Kidney tubule cell (primary cell): Measurements from ENCODE around the gene CABLES1.
A peak's percentile ranks its signal among the peaks of the same experiment; 100 is the strongest.

Source experiments
- DNase-seq: peaks from one replicate; pipeline ENCODE4 v3.0.0-alpha.2; 2018; ENCODE audit warnings: low spot score

Gene CABLES1

DNA sequence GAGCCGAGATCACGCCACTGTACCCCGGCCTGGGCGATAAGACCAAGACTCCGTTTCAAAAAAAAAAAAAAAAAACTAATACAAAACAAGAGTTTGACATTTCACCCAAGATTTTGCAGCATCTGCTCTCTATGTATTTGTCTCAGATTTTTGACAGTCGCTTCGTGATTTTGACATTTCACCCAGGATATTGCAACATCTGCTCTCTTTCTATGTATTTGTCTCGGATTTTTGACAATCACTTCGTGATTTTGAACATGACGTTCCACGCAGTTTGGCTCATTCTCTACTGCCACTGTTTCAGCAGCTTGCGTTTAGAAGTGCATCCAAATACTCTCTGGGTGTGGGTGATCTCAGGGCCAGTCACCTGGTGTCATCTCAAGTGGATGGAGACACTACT lies 108.5 kb downstream of the CABLES1 start:
- DNase-seq = no peak

DNA sequence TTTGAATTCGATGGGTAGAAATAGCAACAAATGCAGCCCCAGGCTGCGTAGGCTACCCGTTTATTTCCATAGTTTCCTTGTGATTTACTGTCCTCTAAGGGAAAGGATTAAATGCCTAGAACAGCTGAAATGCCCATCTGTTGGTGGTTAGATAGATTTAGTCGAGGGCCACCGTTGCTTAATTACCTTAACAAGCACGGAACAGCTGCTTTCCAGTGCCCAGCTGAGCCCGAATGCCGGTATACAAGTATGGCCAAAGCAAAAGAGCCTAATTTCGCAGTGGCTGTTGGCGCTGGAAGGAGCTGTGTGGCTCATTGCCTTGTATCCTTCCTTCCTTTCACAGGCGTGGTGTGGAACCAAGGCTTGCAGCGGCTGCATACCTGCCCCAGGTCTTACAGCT lies 109.1 kb downstream of the CABLES1 start:
- DNase-seq = no peak

DNA sequence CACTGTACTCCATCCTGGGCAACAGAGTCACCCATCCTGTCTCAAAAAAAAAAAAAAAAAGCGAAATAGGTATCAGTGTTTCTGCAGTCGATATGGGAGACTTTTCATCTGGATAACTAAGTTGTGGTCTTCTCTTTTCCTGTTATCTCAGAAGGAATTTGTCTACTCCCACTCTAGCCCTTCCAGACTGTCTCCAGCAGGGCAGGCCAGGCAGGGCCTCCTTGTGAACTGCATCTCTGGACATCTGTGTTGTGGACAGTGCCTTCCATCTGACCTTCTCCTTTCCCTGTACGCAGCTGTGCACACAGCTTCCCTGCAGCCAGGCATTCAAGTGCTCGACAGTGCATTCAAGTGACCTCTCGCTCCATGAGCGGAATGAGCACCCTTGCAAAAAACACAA lies 110.2 kb downstream of the CABLES1 start:
- no peak for DNase-seq

DNA sequence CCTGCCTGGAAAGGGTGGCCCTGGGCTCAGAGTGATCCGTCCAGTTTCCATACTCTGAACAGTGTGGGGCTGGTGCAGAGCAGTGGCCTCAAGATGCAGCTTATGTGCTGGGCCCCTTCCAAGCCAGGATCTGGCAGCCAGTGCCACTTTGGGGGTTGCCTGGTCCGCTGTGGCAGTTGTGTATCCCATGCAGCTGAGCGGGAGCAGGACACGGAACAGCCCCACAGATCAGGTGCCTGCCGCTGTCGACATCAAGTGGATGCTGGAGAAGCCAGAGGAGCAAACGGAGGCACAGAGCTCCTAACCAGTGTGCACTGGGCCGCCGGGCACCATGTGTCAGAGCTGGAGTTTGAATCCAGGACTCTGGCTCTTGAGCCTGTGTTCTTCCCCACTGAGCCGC lies 112.0 kb downstream of the CABLES1 start:
- no peak for DNase-seq

- no peak for DNase-seq
Measured at GRCh38 chr18:23247896-23248295, 112.6 kb downstream of the CABLES1 start.

DNA sequence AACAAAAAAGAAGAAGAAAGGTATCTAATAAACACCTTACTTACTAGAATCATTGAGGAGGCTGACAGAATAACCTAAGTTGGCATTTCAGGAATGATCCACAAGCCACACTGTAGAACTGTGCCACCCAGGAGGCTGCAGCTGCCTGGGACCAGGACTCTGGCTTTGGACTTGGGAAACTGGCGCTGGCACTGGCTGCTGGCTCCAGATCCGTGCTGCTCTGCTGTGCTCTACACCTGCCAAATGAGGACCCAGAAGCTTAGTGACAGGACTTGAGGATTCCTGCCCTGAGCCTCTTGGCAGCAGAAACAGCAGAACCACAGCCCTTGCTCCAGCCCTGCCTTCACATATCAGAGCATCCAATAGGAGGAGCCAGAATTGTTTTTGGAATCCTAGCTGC lies 113.5 kb downstream of the CABLES1 start:
- DNase-seq = no peak

DNA sequence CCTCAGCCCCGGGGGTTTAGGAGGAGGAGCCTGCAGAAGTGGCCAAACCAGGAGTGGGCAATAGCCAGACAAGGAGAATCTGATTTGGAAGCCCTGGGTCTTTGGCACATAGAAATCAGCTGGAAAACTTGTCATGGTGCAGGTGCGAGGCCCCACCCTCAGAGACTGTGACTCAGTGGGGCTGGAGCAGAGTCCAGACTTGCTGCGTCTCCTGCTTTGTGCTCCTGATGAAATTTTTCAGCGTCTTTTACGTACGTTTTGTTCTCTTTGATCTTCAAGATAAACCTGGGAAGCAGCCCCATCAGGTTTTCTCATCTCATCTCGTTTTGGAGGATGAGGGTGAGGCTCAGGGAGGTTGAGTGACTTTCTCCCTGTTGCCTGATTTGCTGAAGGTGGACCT lies 114.1 kb downstream of the CABLES1 start:
- no peak for DNase-seq

GRCh38 chr18:23250893-23251656 lies 115.8 kb downstream of the CABLES1 start:
- peak; percentile 12 for DNase-seq

DNA sequence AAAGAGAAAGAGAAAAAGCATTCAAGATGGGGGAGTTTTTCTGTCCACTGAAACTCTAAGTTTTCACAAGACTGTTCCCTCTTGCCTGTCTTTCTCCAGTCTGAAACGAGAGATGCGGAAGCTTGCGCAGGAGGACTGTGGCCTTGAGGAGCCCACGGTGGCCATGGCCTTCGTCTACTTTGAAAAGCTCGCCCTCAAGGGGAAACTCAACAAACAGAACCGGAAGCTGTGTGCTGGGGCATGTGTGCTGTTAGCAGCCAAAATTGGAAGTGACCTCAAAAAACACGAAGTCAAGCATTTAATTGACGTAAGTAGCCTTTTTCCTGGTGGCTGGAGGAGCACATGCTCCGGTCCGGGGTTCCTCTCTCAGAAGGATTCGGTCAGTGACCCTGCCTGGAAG lies 118.3 kb downstream of the CABLES1 start:
- DNase-seq = no peak

DNA sequence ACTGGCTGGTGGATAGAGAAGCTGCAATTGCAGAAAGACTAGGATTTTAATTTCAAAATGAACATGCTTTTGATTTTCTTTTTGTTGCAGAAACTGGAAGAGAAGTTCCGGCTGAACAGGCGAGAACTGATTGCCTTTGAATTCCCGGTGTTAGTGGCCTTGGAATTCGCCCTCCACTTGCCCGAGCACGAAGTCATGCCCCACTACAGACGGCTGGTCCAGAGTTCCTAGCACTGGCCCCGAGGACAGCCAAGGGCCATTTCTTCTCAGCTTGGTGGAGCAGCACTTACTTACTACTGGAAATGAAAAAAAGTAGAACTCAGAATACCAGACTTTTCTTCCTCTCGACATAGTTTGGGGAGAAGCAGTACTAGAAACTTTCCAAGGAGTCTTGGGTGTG lies 121.9 kb downstream of the CABLES1 start:
- DNase-seq = peak; percentile 30

GRCh38 chr18:23257686-23258565 lies 122.6 kb downstream of the CABLES1 start:
- peak; percentile 49 for DNase-seq

- no peak for DNase-seq
Measured at GRCh38 chr18:23258566-23259469, 123.5 kb downstream of the CABLES1 start.

GRCh38 chr18:23259701-23260681 lies 124.7 kb downstream of the CABLES1 start:
- peak; percentile 89 for DNase-seq

DNA sequence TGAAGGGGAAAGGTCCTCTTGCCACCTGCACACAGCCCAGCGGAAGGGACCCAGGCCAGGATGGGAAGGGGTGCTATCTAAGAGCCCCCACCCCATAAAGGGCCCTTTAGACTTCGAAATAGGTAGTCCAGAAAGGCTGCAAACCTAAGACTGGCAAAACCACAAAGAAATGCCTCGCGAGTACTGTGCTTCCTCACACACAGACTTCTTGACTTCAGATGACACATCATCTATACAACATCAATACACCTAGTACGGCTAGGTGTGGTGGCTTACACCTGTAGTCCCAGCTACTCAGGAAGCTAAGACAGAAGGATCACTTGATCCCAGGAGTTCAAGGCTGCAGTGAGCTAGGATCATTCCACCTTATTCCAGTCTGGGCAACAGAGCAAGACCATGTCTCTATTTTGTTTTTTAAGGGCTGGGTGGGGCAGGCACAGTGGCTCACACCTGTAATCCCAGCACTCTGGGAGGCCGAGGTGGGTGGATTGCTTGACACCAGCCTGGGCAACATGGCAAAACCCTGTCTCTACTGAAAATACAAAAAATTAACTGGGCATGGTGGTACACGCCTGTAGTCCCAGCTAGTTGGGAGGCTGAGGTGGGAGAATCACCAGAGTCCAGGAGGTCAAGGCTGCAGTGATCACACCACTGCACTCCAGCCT lies 125.8 kb downstream of the CABLES1 start:
- peak; percentile 53 for DNase-seq

- DNase-seq = peak; percentile 47
Measured at GRCh38 chr18:23263551-23264235, 128.4 kb downstream of the CABLES1 start.

- no peak for DNase-seq
Measured at GRCh38 chr18:23265682-23266399, 130.6 kb downstream of the CABLES1 start.

GRCh38 chr18:23266717-23267446 lies 131.6 kb downstream of the CABLES1 start:
- no peak for DNase-seq

GRCh38 chr18:23267447-23267776 lies 132.1 kb downstream of the CABLES1 start:
- no peak for DNase-seq

GRCh38 chr18:23268641-23269040 lies 133.4 kb downstream of the CABLES1 start:
- DNase-seq = no peak
